GM19467 (cell line): ENCODE data around the gene RAB40C.
"Not testable (repeated sequence)": the region's sequence is repeated elsewhere in the genome, so short reads cannot be mapped to it uniquely, and the experiment has no call there.

ENCODE experiments used
- ATAC-seq: cut with Tn5 transposase; IDR thresholded peaks from one replicate; pipeline ENCODE4 v1.9.1; 2021; ENCODE audit warnings: mild to moderate bottlenecking, moderate library complexity; ENCODE audit not compliant: unreplicated experiment

RAB40C gene

GRCh38 chr16:586645-587590 lies 2.9 kb upstream of the RAB40C start:
- ATAC-seq = no peak

- ATAC-seq = peak; percentile 1
Observed at GRCh38 chr16:588639-588888, 1.3 kb upstream of the RAB40C start.

- ATAC-seq = peak; percentile 61
Observed at GRCh38 chr16:588889-589657, 793 bp upstream of the RAB40C start.

- ATAC-seq = no peak
Observed at GRCh38 chr16:590188-590814, 435 bp downstream of the RAB40C start.

- ATAC-seq = no peak
Observed at GRCh38 chr16:590815-591200, 942 bp downstream of the RAB40C start.

GRCh38 chr16:591231-591630 lies 1.4 kb downstream of the RAB40C start:
- ATAC-seq = no peak

- ATAC-seq = no peak
Observed at GRCh38 chr16:591892-592517, 2.1 kb downstream of the RAB40C start.

- ATAC-seq = no peak
Observed at GRCh38 chr16:592518-593306, 2.8 kb downstream of the RAB40C start.

- ATAC-seq = no peak
Observed at GRCh38 chr16:593406-593805, 3.5 kb downstream of the RAB40C start.

GRCh38 chr16:593807-594206 lies 3.9 kb downstream of the RAB40C start:
- ATAC-seq = no peak

GRCh38 chr16:595094-595528 lies 5.2 kb downstream of the RAB40C start:
- no peak for ATAC-seq

- no peak for ATAC-seq
Observed at GRCh38 chr16:595942-596735, 6.3 kb downstream of the RAB40C start.

GRCh38 chr16:596736-597060 lies 6.8 kb downstream of the RAB40C start:
- ATAC-seq = no peak

- ATAC-seq = not testable (repeated sequence)
Observed at GRCh38 chr16:597655-598054, 7.8 kb downstream of the RAB40C start.

GRCh38 chr16:598823-599739 lies 9.2 kb downstream of the RAB40C start:
- no peak for ATAC-seq

GRCh38 chr16:600781-601180 lies 10.9 kb downstream of the RAB40C start:
- ATAC-seq = no peak

- no peak for ATAC-seq
Observed at GRCh38 chr16:603933-604332, 14.1 kb downstream of the RAB40C start.

- ATAC-seq = no peak
Observed at GRCh38 chr16:606656-607307, 16.9 kb downstream of the RAB40C start.
